ENCODE measurements around the gene DPP10. TPM values are rescaled to one million over a fixed set of nuclear protein-coding genes. Genes with fewer than 3 reads are reported as not detected.
"Not testable (repeated sequence)": the region's sequence is repeated elsewhere in the genome, so short reads cannot be mapped to it uniquely, and the experiment has no call there.

Gene DPP10
- total RNA-seq, 1 experiment from 2014 or later = not detected

- no peak for DNase-seq
- intact Hi-C loops (cut with micrococcal nuclease; ENCODE audit: unreplicated experiment) = no loop called here
- Mint-ChIP-seq H3K4me3 (ENCODE audit: low read depth, unreplicated experiment) (no peak overlapping the region), H3K4me1 (ENCODE audit: low read depth, unreplicated experiment) (no peaks in the 10 kb centered on the region), H3K27me3 (ENCODE audit: unreplicated experiment) (no peaks in the 10 kb centered on the region), H3K27ac (ENCODE audit: unreplicated experiment) (no peak overlapping the region), H3K9me3 (ENCODE audit: low read depth, unreplicated experiment) (peaks cover 19% of the 10 kb centered on the region), H3K36me3 (ENCODE audit: insufficient read depth, unreplicated experiment) (no peaks in the 10 kb centered on the region)
- TF ChIP-seq, protein P1, sequence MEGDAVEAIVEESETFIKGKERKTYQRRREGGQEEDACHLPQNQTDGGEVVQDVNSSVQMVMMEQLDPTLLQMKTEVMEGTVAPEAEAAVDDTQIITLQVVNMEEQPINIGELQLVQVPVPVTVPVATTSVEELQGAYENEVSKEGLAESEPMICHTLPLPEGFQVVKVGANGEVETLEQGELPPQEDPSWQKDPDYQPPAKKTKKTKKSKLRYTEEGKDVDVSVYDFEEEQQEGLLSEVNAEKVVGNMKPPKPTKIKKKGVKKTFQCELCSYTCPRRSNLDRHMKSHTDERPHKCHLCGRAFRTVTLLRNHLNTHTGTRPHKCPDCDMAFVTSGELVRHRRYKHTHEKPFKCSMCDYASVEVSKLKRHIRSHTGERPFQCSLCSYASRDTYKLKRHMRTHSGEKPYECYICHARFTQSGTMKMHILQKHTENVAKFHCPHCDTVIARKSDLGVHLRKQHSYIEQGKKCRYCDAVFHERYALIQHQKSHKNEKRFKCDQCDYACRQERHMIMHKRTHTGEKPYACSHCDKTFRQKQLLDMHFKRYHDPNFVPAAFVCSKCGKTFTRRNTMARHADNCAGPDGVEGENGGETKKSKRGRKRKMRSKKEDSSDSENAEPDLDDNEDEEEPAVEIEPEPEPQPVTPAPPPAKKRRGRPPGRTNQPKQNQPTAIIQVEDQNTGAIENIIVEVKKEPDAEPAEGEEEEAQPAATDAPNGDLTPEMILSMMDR (IDR thresholded peaks at IDR 0.05; ENCODE audit: unreplicated experiment) = no peak
- no TSS peak for BruUV-seq (replicated peaks)
- CTCF ChIA-PET = no interaction called here
These were observed 292.7 kb downstream of the DPP10 start for GRCh38 chr2:114735126-114735525.

DNA sequence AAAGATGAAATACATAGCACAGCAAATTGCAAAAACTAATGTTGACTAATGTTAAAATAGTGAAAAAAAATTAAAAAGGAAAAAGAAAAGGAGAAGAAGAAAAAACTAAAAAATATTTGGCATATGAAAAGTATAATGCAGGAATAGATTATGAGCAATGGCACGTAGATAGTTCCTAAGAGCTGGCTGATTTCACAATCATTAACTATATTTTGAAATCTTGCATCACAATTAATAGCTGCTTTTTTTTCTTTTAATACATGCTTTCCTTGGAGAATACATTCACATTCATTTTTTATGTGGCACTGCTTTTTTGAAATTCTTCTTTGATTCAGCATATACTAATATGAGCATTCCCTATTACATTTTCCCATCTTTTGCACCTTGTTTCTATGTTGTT, 299.8 kb downstream of the DPP10 start:
- H3K36me3 Mint-ChIP-seq (ENCODE audit: insufficient read depth, unreplicated experiment) = no peaks in the 10 kb centered on the region
- H3K27ac Mint-ChIP-seq (ENCODE audit: unreplicated experiment) = no peak overlapping the region
- peaks cover 13% of the 10 kb centered on the region for H3K9me3 Mint-ChIP-seq (ENCODE audit: low read depth, unreplicated experiment)
- H3K4me3 Mint-ChIP-seq (ENCODE audit: low read depth, unreplicated experiment) = no peak overlapping the region
- CTCF ChIA-PET = no interaction called here
- intact Hi-C loops (cut with micrococcal nuclease; ENCODE audit: unreplicated experiment) = no loop called here
- no peaks in the 10 kb centered on the region for H3K4me1 Mint-ChIP-seq (ENCODE audit: low read depth, unreplicated experiment)
- no peak for DNase-seq
- TF ChIP-seq, protein P1 (IDR thresholded peaks at IDR 0.05; ENCODE audit: unreplicated experiment) = no peak
- H3K27me3 Mint-ChIP-seq (ENCODE audit: unreplicated experiment) = no peaks in the 10 kb centered on the region
- BruUV-seq (replicated peaks) = no TSS peak

- TF ChIP-seq, protein P1 (IDR thresholded peaks at IDR 0.05; ENCODE audit: unreplicated experiment) = no peak
- peaks cover 13% of the 10 kb centered on the region for H3K9me3 Mint-ChIP-seq (ENCODE audit: low read depth, unreplicated experiment)
- DNase-seq = no peak
- CTCF ChIA-PET = no interaction called here
- intact Hi-C loops (cut with micrococcal nuclease; ENCODE audit: unreplicated experiment) = no loop called here
- no peak overlapping the region for H3K4me3 Mint-ChIP-seq (ENCODE audit: low read depth, unreplicated experiment)
- H3K27me3 Mint-ChIP-seq (ENCODE audit: unreplicated experiment) = no peaks in the 10 kb centered on the region
- no peak overlapping the region for H3K27ac Mint-ChIP-seq (ENCODE audit: unreplicated experiment)
- H3K36me3 Mint-ChIP-seq (ENCODE audit: insufficient read depth, unreplicated experiment) = no peaks in the 10 kb centered on the region
- BruUV-seq (replicated peaks) = no TSS peak
- no peaks in the 10 kb centered on the region for H3K4me1 Mint-ChIP-seq (ENCODE audit: low read depth, unreplicated experiment)
These were observed 303.3 kb downstream of the DPP10 start for GRCh38 chr2:114745700-114746099.

DNA sequence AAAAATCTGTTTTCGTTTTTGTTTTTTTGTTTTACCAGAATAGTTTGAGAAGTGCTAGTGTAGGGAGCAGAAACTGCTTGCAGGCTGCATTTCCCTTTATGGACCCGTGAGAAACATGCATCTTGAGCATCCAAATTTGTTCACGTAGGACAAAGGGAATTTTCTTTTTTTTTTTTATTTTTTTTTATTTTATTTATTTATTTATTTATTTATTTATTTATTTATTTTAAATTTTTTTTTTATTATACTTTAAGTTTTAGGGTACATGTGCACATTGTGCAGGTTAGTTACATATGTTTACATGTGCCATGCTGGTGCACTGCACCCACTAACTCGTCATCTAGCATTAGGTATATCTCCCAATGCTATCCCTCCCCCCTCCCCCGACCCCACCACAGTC, 305.7 kb downstream of the DPP10 start:
- CTCF ChIA-PET; BruUV-seq (replicated peaks); H3K36me3 Mint-ChIP-seq (ENCODE audit: insufficient read depth, unreplicated experiment); H3K27ac Mint-ChIP-seq (ENCODE audit: unreplicated experiment); H3K4me3 Mint-ChIP-seq (ENCODE audit: low read depth, unreplicated experiment); H3K4me1 Mint-ChIP-seq (ENCODE audit: low read depth, unreplicated experiment); H3K27me3 Mint-ChIP-seq (ENCODE audit: unreplicated experiment); DNase-seq; intact Hi-C loops (cut with micrococcal nuclease; ENCODE audit: unreplicated experiment): not testable (repeated sequence)
- peaks cover 13% of the 10 kb centered on the region for H3K9me3 Mint-ChIP-seq (ENCODE audit: low read depth, unreplicated experiment)

DNA sequence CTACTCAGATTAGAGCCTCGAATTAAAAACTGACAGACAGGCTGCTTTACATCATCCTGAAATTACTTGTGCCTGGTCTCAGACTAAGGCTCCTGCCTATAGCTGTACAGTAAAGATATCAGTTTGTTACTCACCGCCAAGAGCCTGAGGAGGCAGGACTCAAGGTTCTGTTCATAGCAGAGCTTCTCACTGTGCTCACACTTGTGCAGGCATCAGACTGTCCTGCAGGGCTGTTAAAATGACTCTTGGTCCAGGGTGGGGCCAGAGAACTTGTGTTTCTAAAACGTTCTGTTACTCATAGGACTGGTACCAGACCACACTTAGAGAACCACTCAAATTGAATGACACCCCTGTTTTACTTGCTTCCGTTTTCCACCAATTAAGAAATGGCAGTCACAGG, 310.0 kb downstream of the DPP10 start:
- intact Hi-C loops (cut with micrococcal nuclease; ENCODE audit: unreplicated experiment) = no loop called here
- peaks cover 7% of the 10 kb centered on the region for H3K9me3 Mint-ChIP-seq (ENCODE audit: low read depth, unreplicated experiment)
- no peak for DNase-seq
- H3K27me3 Mint-ChIP-seq (ENCODE audit: unreplicated experiment) = no peaks in the 10 kb centered on the region
- TF ChIP-seq, protein P1 (IDR thresholded peaks at IDR 0.05; ENCODE audit: unreplicated experiment) = no peak
- H3K36me3 Mint-ChIP-seq (ENCODE audit: insufficient read depth, unreplicated experiment) = no peaks in the 10 kb centered on the region
- H3K4me1 Mint-ChIP-seq (ENCODE audit: low read depth, unreplicated experiment) = no peaks in the 10 kb centered on the region
- no peak overlapping the region for H3K27ac Mint-ChIP-seq (ENCODE audit: unreplicated experiment)
- BruUV-seq (replicated peaks) = no TSS peak
- no peak overlapping the region for H3K4me3 Mint-ChIP-seq (ENCODE audit: low read depth, unreplicated experiment)
- CTCF ChIA-PET = no interaction called here
